GM18520 (cell line): ENCODE results near the gene RABGAP1L.
"Not testable (repeated sequence)": the region's sequence is repeated elsewhere in the genome, so short reads cannot be mapped to it uniquely, and the experiment has no call there.

Source experiments
- ATAC-seq: cut with Tn5 transposase; IDR thresholded peaks from one replicate; pipeline ENCODE4 v1.9.1; 2021; ENCODE audit not compliant: unreplicated experiment

RABGAP1L gene

DNA sequence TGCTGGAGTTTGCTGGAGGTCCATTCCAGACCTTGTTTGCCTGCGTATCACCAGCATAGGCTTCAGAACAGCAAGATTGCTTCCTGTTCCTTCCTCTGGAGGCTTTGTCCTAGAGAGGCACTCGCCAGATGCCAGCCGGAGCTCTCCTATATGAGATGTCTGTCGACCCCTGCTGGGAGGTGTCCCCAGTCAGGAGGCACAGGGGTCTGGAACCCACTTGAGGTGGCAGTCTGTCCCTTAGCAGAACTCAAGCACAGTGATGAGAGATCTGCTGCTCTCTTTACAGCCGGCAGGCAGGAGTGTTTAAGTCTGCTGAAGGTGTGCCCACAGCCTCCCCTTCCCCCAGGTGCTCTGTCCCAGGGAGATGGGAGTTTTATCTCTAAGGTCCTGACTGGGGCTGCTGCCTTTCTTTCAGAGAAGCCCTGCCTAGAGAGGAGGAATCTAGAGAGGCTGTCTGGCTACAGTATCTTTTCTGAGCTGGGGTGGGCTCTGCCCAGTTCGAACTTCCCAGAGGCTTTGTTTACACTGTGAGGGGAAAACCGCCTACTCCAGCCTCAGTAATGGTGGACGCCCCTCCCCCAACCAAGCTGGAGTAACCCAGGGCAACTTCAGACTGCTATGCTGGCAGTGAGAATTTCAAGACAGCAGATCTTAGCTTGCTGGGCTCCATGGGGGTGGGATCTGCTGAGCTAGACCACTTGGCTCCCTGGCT lies 493.4 kb downstream of the RABGAP1L start:
- no peak for ATAC-seq

DNA sequence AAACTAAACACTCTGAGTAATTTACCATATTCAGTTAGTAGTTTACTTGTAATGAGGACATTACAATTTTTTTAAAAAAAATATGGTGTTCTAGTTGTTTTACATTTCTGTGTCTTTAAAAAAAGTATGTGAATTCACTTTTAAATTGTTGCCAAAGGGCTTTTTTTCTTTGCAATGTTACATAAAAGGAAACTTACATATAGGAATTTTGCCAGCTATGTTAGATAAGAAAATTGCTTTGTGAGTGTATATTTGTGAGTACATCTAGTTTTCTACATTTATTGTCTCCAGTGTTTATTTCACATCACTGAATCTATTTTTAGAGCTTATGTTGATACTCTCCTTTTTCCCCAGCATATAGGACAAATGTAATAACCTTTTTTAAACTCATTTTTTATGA lies 495.2 kb downstream of the RABGAP1L start:
- no peak for ATAC-seq

DNA sequence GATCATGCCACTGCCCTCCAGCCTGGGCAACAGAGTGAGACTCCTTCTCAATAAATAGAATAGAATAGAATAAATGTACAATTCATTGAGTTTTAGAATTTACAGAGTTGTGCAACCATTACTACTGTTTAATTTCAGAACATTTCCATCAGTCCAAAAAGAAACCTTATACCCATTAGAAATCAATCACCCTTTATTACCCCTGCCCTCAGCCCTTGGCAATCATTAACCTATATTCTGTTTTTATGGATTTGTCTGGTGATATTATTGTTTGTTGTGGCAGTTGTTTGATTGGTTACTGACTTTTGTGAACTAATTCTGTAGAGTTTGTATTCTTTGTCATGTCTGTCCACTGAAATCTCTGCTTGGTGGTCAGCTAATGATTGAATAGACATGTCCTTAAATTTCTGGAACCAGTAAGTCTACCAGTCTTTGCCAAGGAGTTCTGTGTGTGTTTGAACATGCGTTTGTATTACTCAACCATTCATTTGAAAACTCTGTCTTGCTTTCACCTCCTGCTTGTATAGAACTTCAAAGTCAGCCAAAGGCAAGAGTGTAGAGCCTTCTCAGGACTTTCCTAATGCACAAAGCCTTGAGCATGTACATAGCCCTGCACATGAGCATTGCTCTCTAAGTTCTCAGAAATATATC lies 497.2 kb downstream of the RABGAP1L start:
- no peak for ATAC-seq

DNA sequence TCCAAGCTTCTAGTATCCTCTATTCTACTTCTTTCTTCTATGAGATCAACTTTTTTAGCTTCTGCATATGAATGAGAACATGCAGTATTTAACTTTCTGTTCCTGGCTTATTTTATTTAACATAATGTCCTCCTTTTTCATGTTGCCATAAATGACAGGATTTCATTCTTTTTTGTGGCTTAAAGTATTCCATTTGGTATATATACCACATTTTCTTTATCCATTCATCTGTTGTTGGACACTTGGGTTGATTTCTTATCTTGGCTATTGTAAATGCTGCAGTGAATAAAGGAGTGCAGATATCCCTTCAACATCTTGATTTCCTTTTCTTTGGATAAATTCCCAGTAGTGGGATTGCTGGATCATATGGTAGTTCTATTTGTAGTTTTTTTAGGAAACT lies 498.1 kb downstream of the RABGAP1L start:
- ATAC-seq, result no peak

GRCh38 chr1:174657893-174658292 lies 498.6 kb downstream of the RABGAP1L start:
- ATAC-seq, result no peak

DNA sequence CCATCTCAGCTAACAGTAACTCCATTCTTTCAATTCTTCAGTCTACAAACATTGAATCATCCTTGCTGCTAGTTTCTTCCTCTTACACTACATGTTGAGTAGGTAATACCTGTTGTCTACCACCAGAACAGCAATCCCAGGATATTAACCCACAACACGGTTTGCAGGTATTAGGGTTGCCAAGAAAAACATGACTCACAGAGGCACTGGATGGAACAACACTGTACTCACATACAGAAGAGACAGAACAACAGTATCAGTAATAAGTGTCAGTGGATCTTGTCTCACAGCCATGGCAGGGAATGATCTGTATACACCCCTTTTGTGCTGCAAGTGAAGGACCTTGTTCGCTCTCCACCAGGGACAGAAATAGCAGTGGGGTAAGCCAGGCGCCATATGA lies 500.5 kb downstream of the RABGAP1L start:
- no peak for ATAC-seq

- ATAC-seq, result no peak
Measured at GRCh38 chr1:174660476-174660875, 501.2 kb downstream of the RABGAP1L start.

DNA sequence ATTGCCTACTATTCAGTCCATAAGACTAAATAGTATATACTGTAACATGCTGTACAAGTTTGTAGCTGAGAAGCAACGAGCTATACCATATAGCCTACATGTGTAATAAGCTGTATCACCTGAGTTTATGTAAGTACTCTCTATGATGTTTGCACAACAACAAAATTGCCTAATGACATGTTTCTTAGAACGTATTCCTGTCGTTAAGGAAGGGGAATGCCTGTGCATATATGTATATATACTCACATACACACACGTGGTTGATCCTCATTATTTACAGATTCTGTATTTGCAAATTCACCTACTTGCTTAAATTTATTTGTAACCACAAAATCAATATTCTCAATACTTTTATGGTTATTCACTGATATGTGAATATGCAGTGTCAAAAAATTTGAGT lies 504.0 kb downstream of the RABGAP1L start:
- no peak for ATAC-seq

DNA sequence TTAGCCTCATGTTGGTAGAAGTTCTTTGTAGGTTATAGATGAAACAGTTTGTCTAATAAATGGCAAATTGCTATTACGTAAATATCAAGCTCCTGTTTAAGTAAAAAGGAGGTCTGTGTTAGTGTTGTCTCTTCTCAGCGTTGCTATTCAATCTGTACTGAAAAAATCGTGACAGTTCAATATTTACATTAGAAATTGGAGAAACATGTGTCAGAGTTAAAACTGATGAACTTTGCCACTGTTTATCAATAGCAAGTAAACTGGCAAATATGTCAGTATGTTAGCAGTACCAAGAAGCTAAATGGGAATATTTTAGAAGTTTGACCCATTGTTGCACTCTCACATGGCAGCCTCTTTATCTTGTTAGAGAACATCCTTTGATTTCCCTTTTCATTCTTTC lies 506.9 kb downstream of the RABGAP1L start:
- ATAC-seq, result no peak

DNA sequence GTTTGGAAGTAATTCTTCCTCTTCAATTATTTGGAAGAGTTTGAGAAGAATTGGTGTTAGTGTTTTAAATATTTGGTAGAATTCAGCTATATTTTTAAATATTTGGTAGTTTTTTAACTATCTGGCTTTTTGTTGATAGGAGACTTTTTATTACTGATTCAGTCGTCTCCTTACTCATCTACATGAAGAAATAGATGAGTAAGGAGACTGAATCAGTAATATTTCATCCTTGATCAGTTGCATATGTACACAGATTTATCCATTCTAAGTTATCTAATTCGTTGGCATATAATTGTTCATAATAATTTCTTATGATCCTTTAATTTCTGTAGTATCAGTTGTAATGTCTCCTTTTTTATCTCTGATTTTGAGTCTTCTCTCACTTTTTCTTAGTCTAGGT lies 512.5 kb downstream of the RABGAP1L start:
- no peak for ATAC-seq

GRCh38 chr1:174676856-174677255 lies 517.5 kb downstream of the RABGAP1L start:
- no peak for ATAC-seq

GRCh38 chr1:174678657-174679056 lies 519.3 kb downstream of the RABGAP1L start:
- ATAC-seq, result no peak

GRCh38 chr1:174680101-174680500 lies 520.8 kb downstream of the RABGAP1L start:
- ATAC-seq, result no peak

DNA sequence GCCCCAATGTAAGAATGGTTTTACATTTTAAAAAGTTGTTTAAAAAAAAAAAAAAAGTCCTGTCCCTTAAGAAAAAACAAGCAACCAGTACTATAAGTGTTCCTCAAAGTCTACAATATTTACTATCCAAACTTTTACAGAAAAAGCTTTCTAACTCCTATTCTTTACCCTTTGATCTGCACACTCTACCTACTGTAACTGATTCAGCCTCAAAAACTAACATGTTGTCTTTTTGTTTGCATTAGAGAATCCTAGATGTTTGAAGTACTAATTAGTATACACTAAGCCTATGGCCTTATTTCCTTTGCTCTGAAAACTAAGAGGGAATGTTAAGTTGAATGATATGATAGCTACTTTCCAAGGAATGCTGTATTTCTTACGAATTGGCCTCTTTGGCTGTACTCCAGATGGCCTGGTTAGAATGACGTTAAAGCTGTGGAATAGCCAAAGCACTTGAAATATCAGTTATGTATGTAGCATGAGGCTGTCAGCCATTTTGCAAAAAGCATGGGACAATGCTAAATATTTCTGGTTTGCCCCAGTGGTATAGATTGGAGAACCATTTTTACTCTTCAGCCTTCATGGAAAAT lies 523.2 kb downstream of the RABGAP1L start:
- ATAC-seq, result no peak

- no peak for ATAC-seq
Measured at GRCh38 chr1:174686213-174686612, 526.9 kb downstream of the RABGAP1L start.

GRCh38 chr1:174689524-174689923 lies 530.2 kb downstream of the RABGAP1L start:
- ATAC-seq, result no peak

- no peak for ATAC-seq
Measured at GRCh38 chr1:174690266-174690665, 530.9 kb downstream of the RABGAP1L start.

- ATAC-seq, result no peak
Measured at GRCh38 chr1:174692313-174692712, 533.0 kb downstream of the RABGAP1L start.

DNA sequence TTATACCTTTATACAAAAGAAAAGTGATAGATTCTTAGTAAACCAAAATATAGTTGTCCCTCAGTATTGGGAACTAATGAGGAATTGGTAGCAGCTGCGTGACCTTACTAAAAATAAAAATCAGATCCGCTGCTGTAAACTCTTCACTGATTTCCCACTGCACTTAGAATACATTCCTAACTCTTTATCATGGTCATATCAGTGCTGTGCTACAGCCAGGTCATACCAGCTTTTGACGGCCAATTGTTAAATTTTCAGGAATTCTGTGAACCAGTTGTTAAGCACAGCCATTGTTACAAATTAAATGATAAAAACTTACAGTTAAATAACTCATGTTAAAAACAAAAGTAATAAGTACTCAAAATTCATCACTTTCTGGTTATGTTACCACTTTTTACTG lies 533.8 kb downstream of the RABGAP1L start:
- no peak for ATAC-seq

DNA sequence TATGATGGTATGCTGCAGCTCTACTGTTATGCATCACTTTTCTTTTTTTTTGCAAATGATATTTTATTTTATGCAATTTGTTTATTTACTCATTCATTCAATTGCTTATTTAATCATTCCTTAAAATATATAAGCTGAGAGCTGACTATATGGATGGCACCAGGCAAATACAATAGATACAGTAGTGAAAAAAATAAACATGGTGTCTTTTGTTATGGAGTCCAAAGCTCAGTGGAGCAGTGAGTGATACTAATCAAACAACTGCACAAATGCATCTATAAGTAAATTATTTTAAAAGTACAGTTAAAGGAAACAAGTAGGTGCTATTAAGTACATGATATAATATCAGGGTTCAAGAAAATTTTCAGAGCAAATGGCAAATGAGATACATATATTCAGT lies 534.2 kb downstream of the RABGAP1L start:
- not testable (repeated sequence) for ATAC-seq

- no peak for ATAC-seq
Measured at GRCh38 chr1:174696026-174696821, 536.9 kb downstream of the RABGAP1L start.

- ATAC-seq, result no peak
Measured at GRCh38 chr1:174700314-174700713, 541.0 kb downstream of the RABGAP1L start.
